ENCODE data around the gene BCL7B.
"Not testable (repeated sequence)": the region's sequence is repeated elsewhere in the genome, so short reads cannot be mapped to it uniquely, and the experiment has no call there.

Gene BCL7B

DNA sequence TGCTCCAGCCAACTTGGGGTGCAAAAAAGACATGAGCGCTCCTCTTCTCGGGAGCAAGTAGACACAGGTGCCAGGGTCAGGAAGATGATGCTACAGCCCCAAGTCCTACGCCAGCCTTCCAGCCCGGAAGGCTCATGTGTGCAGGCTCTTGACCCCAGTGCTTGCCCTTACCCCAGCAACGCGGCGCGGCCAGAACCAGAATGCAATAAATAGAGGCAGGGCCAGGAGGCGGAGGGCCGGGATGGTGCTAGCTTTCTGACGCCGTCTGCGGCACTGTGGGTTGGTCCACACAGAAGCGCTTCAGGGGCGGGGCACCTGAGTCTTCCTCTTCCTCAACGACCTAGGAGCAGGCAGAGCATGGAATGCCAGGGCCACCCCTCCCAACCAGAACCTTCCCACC is 20.4 kb downstream of the BCL7B start:
- H3K27ac ChIP-seq (ENCODE audit: low read depth, low read length), result no peak overlapping the region
- peaks cover 5 to 71% (median 59%) of the 10 kb centered on the region in 5 donors for H3K36me3 ChIP-seq (ENCODE audit: control insufficient read depth in 5 of 5, insufficient read depth in 5 of 5, low read length in 5 of 5)
- H3K9ac ChIP-seq (ENCODE audit: low read length in 5 of 5), result no peak overlapping the region
- no peak overlapping the region for H3K4me3 ChIP-seq (ENCODE audit: low read depth in 1 of 5, low read length in 5 of 5)
- no peaks in the 10 kb centered on the region for H3K27me3 ChIP-seq (ENCODE audit: control insufficient read depth in 5 of 5, insufficient read depth in 4 of 5, low read length in 5 of 5)
- H3K9me3 ChIP-seq (ENCODE audit: control insufficient read depth in 5 of 5, low read length in 5 of 5), result no peaks in the 10 kb centered on the region
- no peaks in the 10 kb centered on the region for H3K4me1 ChIP-seq (ENCODE audit: control insufficient read depth in 5 of 5, insufficient read depth in 5 of 5, low read length in 5 of 5)

- H3K27ac ChIP-seq (ENCODE audit: low read depth, low read length), result no peak overlapping the region
- H3K4me3 ChIP-seq (ENCODE audit: low read depth in 1 of 5, low read length in 5 of 5), result no peak overlapping the region
- H3K9ac ChIP-seq (ENCODE audit: low read length in 5 of 5), result no peak overlapping the region
- H3K36me3 ChIP-seq (ENCODE audit: control insufficient read depth in 5 of 5, insufficient read depth in 5 of 5, low read length in 5 of 5), result peaks cover 5 to 65% (median 53%) of the 10 kb centered on the region in 5 donors
- no peaks in the 10 kb centered on the region for H3K9me3 ChIP-seq (ENCODE audit: control insufficient read depth in 5 of 5, low read length in 5 of 5)
- no peaks in the 10 kb centered on the region for H3K27me3 ChIP-seq (ENCODE audit: control insufficient read depth in 5 of 5, insufficient read depth in 4 of 5, low read length in 5 of 5)
- no peaks in the 10 kb centered on the region for H3K4me1 ChIP-seq (ENCODE audit: control insufficient read depth in 5 of 5, insufficient read depth in 5 of 5, low read length in 5 of 5)
Observed at GRCh38 chr7:73536479-73536878, 21.0 kb downstream of the BCL7B start.

GRCh38 chr7:73535918-73536317 is 21.6 kb downstream of the BCL7B start:
- not testable (repeated sequence) for H3K9me3 ChIP-seq (ENCODE audit: control insufficient read depth in 5 of 5, low read length in 5 of 5); H3K27me3 ChIP-seq (ENCODE audit: control insufficient read depth in 5 of 5, insufficient read depth in 4 of 5, low read length in 5 of 5); H3K27ac ChIP-seq (ENCODE audit: low read depth, low read length); H3K9ac ChIP-seq (ENCODE audit: low read length in 5 of 5); H3K4me3 ChIP-seq (ENCODE audit: low read depth in 1 of 5, low read length in 5 of 5); H3K4me1 ChIP-seq (ENCODE audit: control insufficient read depth in 5 of 5, insufficient read depth in 5 of 5, low read length in 5 of 5)
- peaks cover 5 to 62% (median 51%) of the 10 kb centered on the region in 5 donors for H3K36me3 ChIP-seq (ENCODE audit: control insufficient read depth in 5 of 5, insufficient read depth in 5 of 5, low read length in 5 of 5)

DNA sequence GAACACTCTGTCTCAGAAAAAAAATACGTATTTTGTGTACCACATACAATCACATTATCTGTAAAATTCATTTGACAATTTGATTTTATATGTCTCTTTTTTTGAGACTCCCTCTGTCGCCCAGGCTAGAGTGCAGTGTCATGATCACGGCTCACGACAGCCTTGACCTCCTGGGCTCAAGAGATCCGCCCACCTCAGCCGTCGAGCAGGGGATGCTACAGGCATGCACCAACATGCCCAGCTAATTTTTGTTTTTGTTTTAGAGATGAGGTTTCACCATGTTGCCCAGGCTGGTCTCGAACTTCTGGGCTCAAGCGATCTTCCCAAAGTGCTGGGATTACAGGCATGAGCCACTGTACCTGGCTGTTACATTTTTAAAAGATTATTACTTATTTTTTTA is 23.7 kb downstream of the BCL7B start:
- H3K27me3 ChIP-seq (ENCODE audit: control insufficient read depth in 5 of 5, insufficient read depth in 4 of 5, low read length in 5 of 5), result no peaks in the 10 kb centered on the region
- H3K4me1 ChIP-seq (ENCODE audit: control insufficient read depth in 5 of 5, insufficient read depth in 5 of 5, low read length in 5 of 5), result no peaks in the 10 kb centered on the region
- no peak overlapping the region for H3K9ac ChIP-seq (ENCODE audit: low read length in 5 of 5)
- H3K4me3 ChIP-seq (ENCODE audit: low read depth in 1 of 5, low read length in 5 of 5), result no peak overlapping the region
- H3K9me3 ChIP-seq (ENCODE audit: control insufficient read depth in 5 of 5, low read length in 5 of 5), result no peaks in the 10 kb centered on the region
- no peak overlapping the region for H3K27ac ChIP-seq (ENCODE audit: low read depth, low read length)
- H3K36me3 ChIP-seq (ENCODE audit: control insufficient read depth in 5 of 5, insufficient read depth in 5 of 5, low read length in 5 of 5), result peaks cover 2 to 45% (median 35%) of the 10 kb centered on the region in 5 donors

- Histone ChIP-seq H3K27me3 (ENCODE audit: control insufficient read depth in 5 of 5, insufficient read depth in 4 of 5, low read length in 5 of 5) (no peaks in the 10 kb centered on the region), H3K36me3 (ENCODE audit: control insufficient read depth in 5 of 5, insufficient read depth in 5 of 5, low read length in 5 of 5) (peaks cover 0 to 30% (median 20%) of the 10 kb centered on the region in 5 donors), H3K27ac (ENCODE audit: low read depth, low read length) (no peak overlapping the region), H3K9ac (ENCODE audit: low read length in 5 of 5) (no peak overlapping the region), H3K4me1 (ENCODE audit: control insufficient read depth in 5 of 5, insufficient read depth in 5 of 5, low read length in 5 of 5) (peaks cover 0 to under 1% (median 0%) of the 10 kb centered on the region in 5 donors), H3K9me3 (ENCODE audit: control insufficient read depth in 5 of 5, low read length in 5 of 5) (no peaks in the 10 kb centered on the region), H3K4me3 (ENCODE audit: low read depth in 1 of 5, low read length in 5 of 5) (no peak overlapping the region)
Observed at GRCh38 chr7:73532224-73532623, 25.3 kb downstream of the BCL7B start.

DNA sequence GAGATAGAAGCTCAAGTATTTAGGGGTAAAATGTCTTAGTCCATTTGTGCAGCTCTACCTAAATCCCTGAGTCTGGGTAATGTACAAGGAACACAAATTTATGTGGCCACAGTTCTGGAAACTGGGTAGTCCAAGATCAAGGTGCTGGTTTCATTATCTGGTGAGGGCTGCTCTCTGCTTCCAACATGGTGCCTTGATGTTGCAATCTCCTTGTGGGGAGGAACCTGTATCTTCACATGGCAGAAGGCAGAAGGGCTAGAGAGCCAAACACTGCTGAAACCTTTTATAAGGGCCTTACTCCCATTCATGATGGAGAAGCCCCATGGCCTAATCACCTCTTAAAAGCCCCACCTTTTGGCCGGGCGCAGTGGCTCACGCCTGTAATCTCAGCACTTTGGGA is 26.7 kb downstream of the BCL7B start:
- no peak overlapping the region for H3K9ac ChIP-seq (ENCODE audit: low read length in 5 of 5)
- H3K36me3 ChIP-seq (ENCODE audit: control insufficient read depth in 5 of 5, insufficient read depth in 5 of 5, low read length in 5 of 5), result peaks cover 0 to 15% (median 7%) of the 10 kb centered on the region in 5 donors
- H3K27ac ChIP-seq (ENCODE audit: low read depth, low read length), result no peak overlapping the region
- H3K27me3 ChIP-seq (ENCODE audit: control insufficient read depth in 5 of 5, insufficient read depth in 4 of 5, low read length in 5 of 5), result no peaks in the 10 kb centered on the region
- peaks cover 0 to 4% (median 2%) of the 10 kb centered on the region in 5 donors for H3K4me1 ChIP-seq (ENCODE audit: control insufficient read depth in 5 of 5, insufficient read depth in 5 of 5, low read length in 5 of 5)
- H3K4me3 ChIP-seq (ENCODE audit: low read depth in 1 of 5, low read length in 5 of 5), result no peak overlapping the region
- no peaks in the 10 kb centered on the region for H3K9me3 ChIP-seq (ENCODE audit: control insufficient read depth in 5 of 5, low read length in 5 of 5)

GRCh38 chr7:73526896-73527821 is 30.3 kb downstream of the BCL7B start:
- H3K4me1 ChIP-seq (ENCODE audit: control insufficient read depth in 5 of 5, insufficient read depth in 5 of 5, low read length in 5 of 5), result peaks cover 0 to 18% (median 8%) of the 10 kb centered on the region in 5 donors
- no peaks in the 10 kb centered on the region for H3K36me3 ChIP-seq (ENCODE audit: control insufficient read depth in 5 of 5, insufficient read depth in 5 of 5, low read length in 5 of 5)
- peak overlapping the region in 1 of 5 donors; percentile 35 for H3K9ac ChIP-seq (ENCODE audit: low read length in 5 of 5)
- no peaks in the 10 kb centered on the region for H3K27me3 ChIP-seq (ENCODE audit: control insufficient read depth in 5 of 5, insufficient read depth in 4 of 5, low read length in 5 of 5)
- no peak overlapping the region for H3K4me3 ChIP-seq (ENCODE audit: low read depth in 1 of 5, low read length in 5 of 5)
- H3K27ac ChIP-seq (ENCODE audit: low read depth, low read length), result no peak overlapping the region
- H3K9me3 ChIP-seq (ENCODE audit: control insufficient read depth in 5 of 5, low read length in 5 of 5), result no peaks in the 10 kb centered on the region

GRCh38 chr7:73526158-73526494 is 31.4 kb downstream of the BCL7B start:
- H3K4me3 ChIP-seq (ENCODE audit: low read depth in 1 of 5, low read length in 5 of 5); H3K27ac ChIP-seq (ENCODE audit: low read depth, low read length); H3K9me3 ChIP-seq (ENCODE audit: control insufficient read depth in 5 of 5, low read length in 5 of 5); H3K36me3 ChIP-seq (ENCODE audit: control insufficient read depth in 5 of 5, insufficient read depth in 5 of 5, low read length in 5 of 5); H3K9ac ChIP-seq (ENCODE audit: low read length in 5 of 5); H3K27me3 ChIP-seq (ENCODE audit: control insufficient read depth in 5 of 5, insufficient read depth in 4 of 5, low read length in 5 of 5): not testable (repeated sequence)
- peaks cover 0 to 22% (median 9%) of the 10 kb centered on the region in 5 donors for H3K4me1 ChIP-seq (ENCODE audit: control insufficient read depth in 5 of 5, insufficient read depth in 5 of 5, low read length in 5 of 5)

DNA sequence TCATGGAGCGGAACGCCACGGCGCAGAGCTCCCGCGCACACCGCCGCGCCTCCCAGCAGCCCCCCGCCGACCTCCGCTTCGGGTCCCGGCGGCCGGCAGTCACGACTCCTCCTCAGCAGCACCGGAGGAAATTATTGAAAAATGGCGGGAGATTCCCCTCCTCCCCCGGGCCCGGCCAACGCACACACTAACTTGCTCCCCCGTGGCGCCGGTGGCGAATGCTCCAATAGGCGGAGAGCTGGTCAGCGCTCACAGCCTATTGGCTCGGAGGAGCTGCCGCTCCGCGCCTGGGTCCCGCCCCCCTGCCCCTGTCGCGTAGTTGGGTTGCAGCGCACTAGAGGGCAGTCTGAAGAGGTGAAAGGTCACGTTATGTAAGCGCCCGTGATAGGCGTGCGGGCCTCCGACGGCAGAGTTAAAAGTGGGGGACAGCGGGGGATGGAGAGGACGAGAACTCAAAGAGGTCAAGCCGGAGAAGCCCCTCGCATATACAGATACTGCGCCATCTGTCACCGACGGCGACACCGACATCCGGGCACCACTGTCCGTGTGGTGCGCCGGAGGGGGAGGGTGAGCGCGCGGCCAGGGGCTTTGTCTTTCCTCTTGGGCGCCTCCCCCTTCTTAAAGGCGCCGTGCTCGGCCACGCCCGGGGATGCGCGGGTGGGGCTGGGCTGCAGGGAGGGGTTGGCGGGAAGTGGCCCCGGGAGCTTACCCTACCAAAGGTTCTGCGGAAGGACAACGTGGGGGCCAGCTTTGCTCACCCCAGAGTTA is 35.2 kb downstream of the BCL7B start, which contains the start of gene BAZ1B:
Gene BAZ1B (minus strand): TSS at position 189 of the 768 bp plus-strand sequence. CDS start 360 bp downstream, outside the sequence.
- Histone ChIP-seq H3K4me1 (ENCODE audit: control insufficient read depth in 5 of 5, insufficient read depth in 5 of 5, low read length in 5 of 5) (peaks cover 5 to 54% (median 36%) of the 10 kb centered on the region in 5 donors), H3K9me3 (ENCODE audit: control insufficient read depth in 5 of 5, low read length in 5 of 5) (no peaks in the 10 kb centered on the region), H3K36me3 (ENCODE audit: control insufficient read depth in 5 of 5, insufficient read depth in 5 of 5, low read length in 5 of 5) (peaks cover 0 to 3% (median 0%) of the 10 kb centered on the region in 5 donors), H3K9ac (ENCODE audit: low read length in 5 of 5) (peak within 1 kb of the TSS; percentile 81 to 91 (median 84)), H3K4me3 (ENCODE audit: low read depth in 1 of 5, low read length in 5 of 5) (peak within 1 kb of the TSS; percentile 78 to 89 (median 86)), H3K27ac (ENCODE audit: low read depth, low read length) (peak within 1 kb of the TSS; percentile 88), H3K27me3 (ENCODE audit: control insufficient read depth in 5 of 5, insufficient read depth in 4 of 5, low read length in 5 of 5) (no peaks in the 10 kb centered on the region)

Data from subcutaneous abdominal adipose tissue (tissue), 5 donors.